Measurements from ENCODE around the gene XRN2. TPM values are rescaled to one million over a fixed set of nuclear protein-coding genes. Genes with fewer than 3 reads are reported as not detected.
A peak's percentile ranks its signal among the peaks of the same experiment; 100 is the strongest.

The XRN2 gene
- total RNA-seq, 1 experiment from 2014 or later, result 77.7 TPM

DNA sequence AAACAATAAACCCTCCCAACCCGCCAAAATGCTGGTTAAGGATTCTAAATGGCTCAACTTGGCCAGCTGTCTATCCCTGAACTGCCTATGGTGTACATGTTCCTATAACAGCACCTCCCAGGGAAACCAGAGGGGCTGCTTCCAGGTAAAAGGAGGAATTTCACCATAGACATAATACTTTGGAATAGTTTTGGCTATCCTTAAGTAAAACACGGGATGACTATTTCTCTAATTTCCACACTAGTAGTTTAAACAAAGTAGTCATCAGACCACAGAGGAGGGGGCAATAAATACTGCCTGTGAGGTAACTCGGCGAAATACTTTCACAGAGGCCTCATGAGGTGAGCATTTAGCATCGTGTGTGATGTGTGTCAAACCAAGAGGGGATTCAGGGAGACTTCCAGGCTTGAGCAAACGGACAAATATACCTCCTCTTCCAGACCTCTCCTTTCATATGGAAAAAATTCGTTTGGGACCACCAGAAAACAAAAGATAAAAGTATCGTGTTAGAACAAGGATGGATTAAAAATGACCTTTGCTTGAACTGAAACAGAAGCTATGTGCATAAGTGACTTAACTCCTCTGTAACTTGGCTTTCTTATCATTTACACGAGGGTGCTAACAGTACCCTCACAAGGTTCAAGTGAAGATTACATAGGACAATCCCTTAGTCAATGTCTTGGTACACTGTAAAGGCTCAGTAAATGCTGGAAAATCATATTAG lies 1.0 kb upstream of the XRN2 start:
- H3K27ac ChIP-seq (ENCODE audit: low read length), result peak overlapping the region; percentile 97
- DNase-seq (ENCODE audit: low read depth, low spot score) (no peak), ATAC-seq (no peak)
- in situ Hi-C loops (cut with HindIII; ENCODE audit: low pct_unique_long_range_greater_than_20kb, low sequenced_read_pairs), result no loop called here
- ChIA-PET CTCF (no interaction called here), POLR2A (no interaction called here)
- H3K4me1 ChIP-seq (ENCODE audit: control insufficient read depth, insufficient read depth, low read length), result peaks cover 8% of the 10 kb centered on the region; the same call in 1 of the 2 replicates
- peaks cover 4% of the 10 kb centered on the region; the same call in 1 of the 2 replicates for H3K36me3 ChIP-seq (ENCODE audit: control insufficient read depth, insufficient read depth, low read length)
- TF ChIP-seq, protein P1, sequence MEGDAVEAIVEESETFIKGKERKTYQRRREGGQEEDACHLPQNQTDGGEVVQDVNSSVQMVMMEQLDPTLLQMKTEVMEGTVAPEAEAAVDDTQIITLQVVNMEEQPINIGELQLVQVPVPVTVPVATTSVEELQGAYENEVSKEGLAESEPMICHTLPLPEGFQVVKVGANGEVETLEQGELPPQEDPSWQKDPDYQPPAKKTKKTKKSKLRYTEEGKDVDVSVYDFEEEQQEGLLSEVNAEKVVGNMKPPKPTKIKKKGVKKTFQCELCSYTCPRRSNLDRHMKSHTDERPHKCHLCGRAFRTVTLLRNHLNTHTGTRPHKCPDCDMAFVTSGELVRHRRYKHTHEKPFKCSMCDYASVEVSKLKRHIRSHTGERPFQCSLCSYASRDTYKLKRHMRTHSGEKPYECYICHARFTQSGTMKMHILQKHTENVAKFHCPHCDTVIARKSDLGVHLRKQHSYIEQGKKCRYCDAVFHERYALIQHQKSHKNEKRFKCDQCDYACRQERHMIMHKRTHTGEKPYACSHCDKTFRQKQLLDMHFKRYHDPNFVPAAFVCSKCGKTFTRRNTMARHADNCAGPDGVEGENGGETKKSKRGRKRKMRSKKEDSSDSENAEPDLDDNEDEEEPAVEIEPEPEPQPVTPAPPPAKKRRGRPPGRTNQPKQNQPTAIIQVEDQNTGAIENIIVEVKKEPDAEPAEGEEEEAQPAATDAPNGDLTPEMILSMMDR (IDR thresholded peaks at IDR 0.05), result no peak
- TF ChIP-seq SIN3A (IDR thresholded peaks at IDR 0.05; ENCODE audit: borderline replicate concordance, insufficient read depth, low read depth, low read length) (no peak), TCF7L2 (IDR thresholded peaks at IDR 0.05; ENCODE audit: low read depth, low read length) (no peak), POLR2AphosphoS5 (IDR thresholded peaks at IDR 0.05; ENCODE audit: low read depth, low read length) (no peak)
- TF ChIP-seq, protein P2, sequence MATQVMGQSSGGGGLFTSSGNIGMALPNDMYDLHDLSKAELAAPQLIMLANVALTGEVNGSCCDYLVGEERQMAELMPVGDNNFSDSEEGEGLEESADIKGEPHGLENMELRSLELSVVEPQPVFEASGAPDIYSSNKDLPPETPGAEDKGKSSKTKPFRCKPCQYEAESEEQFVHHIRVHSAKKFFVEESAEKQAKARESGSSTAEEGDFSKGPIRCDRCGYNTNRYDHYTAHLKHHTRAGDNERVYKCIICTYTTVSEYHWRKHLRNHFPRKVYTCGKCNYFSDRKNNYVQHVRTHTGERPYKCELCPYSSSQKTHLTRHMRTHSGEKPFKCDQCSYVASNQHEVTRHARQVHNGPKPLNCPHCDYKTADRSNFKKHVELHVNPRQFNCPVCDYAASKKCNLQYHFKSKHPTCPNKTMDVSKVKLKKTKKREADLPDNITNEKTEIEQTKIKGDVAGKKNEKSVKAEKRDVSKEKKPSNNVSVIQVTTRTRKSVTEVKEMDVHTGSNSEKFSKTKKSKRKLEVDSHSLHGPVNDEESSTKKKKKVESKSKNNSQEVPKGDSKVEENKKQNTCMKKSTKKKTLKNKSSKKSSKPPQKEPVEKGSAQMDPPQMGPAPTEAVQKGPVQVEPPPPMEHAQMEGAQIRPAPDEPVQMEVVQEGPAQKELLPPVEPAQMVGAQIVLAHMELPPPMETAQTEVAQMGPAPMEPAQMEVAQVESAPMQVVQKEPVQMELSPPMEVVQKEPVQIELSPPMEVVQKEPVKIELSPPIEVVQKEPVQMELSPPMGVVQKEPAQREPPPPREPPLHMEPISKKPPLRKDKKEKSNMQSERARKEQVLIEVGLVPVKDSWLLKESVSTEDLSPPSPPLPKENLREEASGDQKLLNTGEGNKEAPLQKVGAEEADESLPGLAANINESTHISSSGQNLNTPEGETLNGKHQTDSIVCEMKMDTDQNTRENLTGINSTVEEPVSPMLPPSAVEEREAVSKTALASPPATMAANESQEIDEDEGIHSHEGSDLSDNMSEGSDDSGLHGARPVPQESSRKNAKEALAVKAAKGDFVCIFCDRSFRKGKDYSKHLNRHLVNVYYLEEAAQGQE (IDR thresholded peaks at IDR 0.05; ENCODE audit: insufficient read depth in 1 of 2, low read depth in 2 of 2, low read length in 1 of 2), result no peak
- intact Hi-C loops (cut with micrococcal nuclease; ENCODE audit: unreplicated experiment), result no loop called here
- H3K27me3 ChIP-seq (ENCODE audit: control insufficient read depth, insufficient read depth, low read length), result no peaks in the 10 kb centered on the region
- BruUV-seq (replicated peaks), result no TSS peak
- H3K4me3 ChIP-seq (ENCODE audit: low read depth in 2 of 2, low read length in 2 of 2), result peak overlapping the region; percentile 81 to 95
- no peaks in the 10 kb centered on the region for H3K9me3 ChIP-seq (ENCODE audit: control insufficient read depth, insufficient read depth, low read depth, low read length)

DNA sequence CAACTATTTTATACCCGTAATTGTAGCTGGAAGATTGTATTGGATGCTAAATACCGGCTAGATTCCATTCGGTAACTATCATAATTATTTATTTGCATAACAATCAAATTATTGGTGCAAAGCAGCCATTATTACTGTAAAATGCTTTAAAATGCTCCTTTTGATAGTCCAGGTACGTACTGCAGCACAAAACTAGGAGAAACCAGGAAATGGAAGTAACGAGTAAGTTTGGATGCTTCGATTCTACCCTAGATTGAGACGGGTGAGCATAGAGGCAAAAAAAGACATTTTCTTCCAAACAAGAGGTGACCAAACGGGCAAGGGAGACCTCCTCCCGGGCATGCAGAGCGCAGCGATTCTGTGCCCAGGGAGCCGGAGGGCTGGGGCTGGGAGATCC lies 469 bp upstream of the XRN2 start:
- Histone ChIP-seq H3K4me1 (ENCODE audit: control insufficient read depth, insufficient read depth, low read length) (peaks cover 8% of the 10 kb centered on the region; the same call in 1 of the 2 replicates), H3K4me3 (ENCODE audit: low read depth in 2 of 2, low read length in 2 of 2) (peak overlapping the region; percentile 81 to 95), H3K9me3 (ENCODE audit: control insufficient read depth, insufficient read depth, low read depth, low read length) (no peaks in the 10 kb centered on the region), H3K27ac (ENCODE audit: low read length) (peak overlapping the region; percentile 97), H3K27me3 (ENCODE audit: control insufficient read depth, insufficient read depth, low read length) (no peaks in the 10 kb centered on the region), H3K36me3 (ENCODE audit: control insufficient read depth, insufficient read depth, low read length) (peaks cover 4% of the 10 kb centered on the region; the same call in 1 of the 2 replicates)
- in situ Hi-C loops (cut with HindIII; ENCODE audit: low pct_unique_long_range_greater_than_20kb, low sequenced_read_pairs), result no loop called here
- DNase-seq (ENCODE audit: low read depth, low spot score) (no peak), ATAC-seq (peak; percentile 73)
- ChIA-PET POLR2A (no interaction called here), CTCF (no interaction called here)
- TF ChIP-seq, protein P1 (IDR thresholded peaks at IDR 0.05), result no peak
- TF ChIP-seq POLR2AphosphoS5 (IDR thresholded peaks at IDR 0.05; ENCODE audit: low read depth, low read length) (no peak), SIN3A (IDR thresholded peaks at IDR 0.05; ENCODE audit: borderline replicate concordance, insufficient read depth, low read depth, low read length) (no peak), TCF7L2 (IDR thresholded peaks at IDR 0.05; ENCODE audit: low read depth, low read length) (no peak)
- TF ChIP-seq, protein P2 (IDR thresholded peaks at IDR 0.05; ENCODE audit: insufficient read depth in 1 of 2, low read depth in 2 of 2, low read length in 1 of 2), result no peak
- TSS peak; percentile 94 for BruUV-seq (replicated peaks)
- intact Hi-C loops (cut with micrococcal nuclease; ENCODE audit: unreplicated experiment), result no loop called here
